ENCODE data around the gene UFD1. TPM values are rescaled to one million over a fixed set of nuclear protein-coding genes. Genes with fewer than 3 reads are reported as not detected.

Gene UFD1
- total and polyA plus RNA-seq, 2 of the 13 experiments (the other 11 are each of a cell fraction or from before 2014, with no cell fraction given) = 47.9 to 51.1 TPM

DNA sequence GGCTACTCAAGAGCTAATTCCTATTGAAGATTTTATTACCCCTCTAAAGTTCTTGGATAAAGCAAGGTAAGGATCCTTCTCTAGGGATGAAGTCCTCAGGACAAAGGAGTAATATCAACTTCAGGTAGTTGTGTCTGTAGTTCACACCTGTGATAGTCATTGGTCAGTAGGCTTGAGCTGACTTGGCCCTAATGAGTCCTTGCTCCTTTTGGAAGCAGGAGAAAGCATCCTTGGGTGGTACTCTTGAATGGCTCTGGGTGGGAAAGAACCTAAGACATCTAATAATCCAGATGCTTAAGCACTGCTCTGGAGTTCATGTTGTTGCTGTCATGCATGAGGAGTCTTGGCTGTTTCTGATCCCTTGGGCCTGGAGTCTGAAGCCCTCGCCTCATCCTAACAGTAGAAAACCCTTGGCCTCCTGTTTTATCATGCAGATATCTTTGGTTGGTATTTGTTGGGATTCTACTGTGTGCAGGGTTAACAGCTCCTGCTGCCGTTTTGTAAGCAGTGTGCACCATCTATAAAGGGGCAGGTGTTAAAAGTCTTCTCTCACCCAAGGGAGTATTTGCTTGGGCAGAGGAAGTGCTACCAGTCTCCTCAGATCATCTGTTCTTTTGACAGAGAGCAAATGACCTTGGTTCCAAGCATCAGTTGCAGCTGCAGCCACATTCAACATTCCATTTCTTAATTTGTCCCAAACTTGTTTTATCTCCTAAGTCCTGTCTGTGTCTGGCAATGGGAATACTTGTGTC lies 44.0 kb downstream of the UFD1 start (continued):
- TF ChIP-seq KDM5B (CRISPR knock-in tag; IDR thresholded peaks at IDR 0.05; ENCODE audit: borderline replicate concordance) (no peak), PAWR (CRISPR knock-in tag; IDR thresholded peaks at IDR 0.05; ENCODE audit: borderline replicate concordance) (no peak), MLLT10 (CRISPR knock-in tag; IDR thresholded peaks at IDR 0.05) (no peak), MATR3 (CRISPR knock-in tag; IDR thresholded peaks at IDR 0.05) (no peak), ELF1 (CRISPR knock-in tag; IDR thresholded peaks at IDR 0.05) (no peak)

- H3K27ac ChIP-seq (ENCODE audit: extremely low read length, insufficient read depth, low read length) = no peak overlapping the region
- no peak for FAIRE-seq
- H3K36me3 ChIP-seq (replicated peaks in 1 of 2; ENCODE audit: control insufficient read depth in 1 of 2, insufficient read depth in 2 of 2, low read length in 2 of 2) = peaks cover 1 to 25% of the 10 kb centered on the region in 2 experiments
- peaks cover 26% of the 10 kb centered on the region for H3K79me2 ChIP-seq (ENCODE audit: insufficient read depth, low read length)
- BruUV-seq (replicated peaks) = no TSS peak
- ATAC-seq = no peak
- ChIA-PET POLR2A (no interaction called here), CTCF (ENCODE audit: low intra/inter-chr PET ratio, low total read pairs) (no interaction called here)
- H3K4me3 ChIP-seq (replicated peaks in 1 of 3; ENCODE audit: insufficient read depth in 1 of 3, low read depth in 2 of 3, low read length in 3 of 3) = no peak overlapping the region
- H2AFZ ChIP-seq (ENCODE audit: low read length) = no peak overlapping the region
- peaks cover 14% of the 10 kb centered on the region for H4K20me1 ChIP-seq (ENCODE audit: insufficient read depth, low read length)
- H3K9ac ChIP-seq (ENCODE audit: insufficient read depth, low read depth, low read length) = no peak overlapping the region
- no peaks in the 10 kb centered on the region; a peak in 1 of 5 replicates for H3K27me3 ChIP-seq (ENCODE audit: control insufficient read depth in 1 of 2, insufficient read depth in 2 of 2, low read length in 2 of 2)
- in situ Hi-C loops (cut with HindIII; ENCODE audit: extremely low pct_ligation_motif_present, low pct_unique_long_range_greater_than_20kb) (no loop called here), intact Hi-C loops (cut with micrococcal nuclease; ENCODE audit: unreplicated experiment) (loop anchor here (5.0 kb wide), 1 partner anchor 257 kb away; the partner anchor contains the start of gene SLC25A1)
- DNase-seq (ENCODE audit: low spot score) = no peak
- H3K4me2 ChIP-seq (ENCODE audit: low read depth, low read length) = no peak overlapping the region
- H3K9me3 ChIP-seq (ENCODE audit: low read length) = no peaks in the 10 kb centered on the region
- peaks cover 19% of the 10 kb centered on the region for H3K4me1 ChIP-seq (ENCODE audit: insufficient read depth, low read length)
- WGBS (ENCODE audit: low lambda C conversion rate) = 96% methylated on average over 7 of the region's 7 CpGs
- TF ChIP-seq MXD4 (CRISPR knock-in tag; IDR thresholded peaks at IDR 0.05) (no peak), BCL6 (CRISPR knock-in tag; IDR thresholded peaks at IDR 0.05) (no peak), SMC3 (IDR thresholded peaks at IDR 0.05; ENCODE audit: low read length) (no peak), ZBTB49 (CRISPR knock-in tag; IDR thresholded peaks at IDR 0.05; ENCODE audit: borderline replicate concordance) (no peak), ZBTB43 (CRISPR knock-in tag; conservative IDR thresholded peaks at IDR 0.05) (no peak), ZNF749 (CRISPR knock-in tag; IDR thresholded peaks at IDR 0.05; ENCODE audit: borderline replicate concordance) (no peak), ZNF138 (CRISPR knock-in tag; IDR thresholded peaks at IDR 0.05; ENCODE audit: low read depth) (no peak), CBX1 (IDR thresholded peaks at IDR 0.05; ENCODE audit: low read depth) (no peak), NAIF1 (CRISPR knock-in tag; IDR thresholded peaks at IDR 0.05; ENCODE audit: borderline replicate concordance) (no peak), E2F5 (CRISPR knock-in tag; conservative IDR thresholded peaks at IDR 0.05) (no peak), RBM22 (optimal IDR thresholded peaks at IDR 0.05; ENCODE audit: low read length) (no peak), ARNTL (CRISPR knock-in tag; IDR thresholded peaks at IDR 0.05) (no peak)
Measured at GRCh38 chr22:19434401-19434800, 44.6 kb downstream of the UFD1 start.

Data from HepG2 (cell line).